ENCODE results near the gene TRIM7.
"Not testable (repeated sequence)": the region's sequence is repeated elsewhere in the genome, so short reads cannot be mapped to it uniquely, and the experiment has no call there.

Gene TRIM7

DNA sequence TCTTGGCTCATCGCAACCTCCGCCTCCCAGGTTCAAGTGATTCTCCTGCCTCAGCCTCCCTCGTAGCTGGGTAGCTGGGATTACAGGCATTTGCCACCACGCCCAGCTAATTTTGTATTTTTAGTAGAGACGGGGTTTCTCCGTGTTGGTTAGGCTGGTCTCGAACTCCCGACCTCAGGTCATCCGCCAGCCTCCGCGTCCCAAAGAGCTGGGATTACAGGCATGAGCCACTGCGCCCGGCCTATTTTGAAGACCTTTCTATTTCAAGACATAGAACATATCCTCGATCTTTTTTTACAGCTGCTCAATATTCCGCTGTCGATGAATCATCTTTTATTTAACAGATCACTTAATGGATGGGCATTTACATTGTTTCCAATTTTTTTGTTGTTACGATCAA, 5.7 kb upstream of the TRIM7 start:
- not testable (repeated sequence) for DNase-seq

DNA sequence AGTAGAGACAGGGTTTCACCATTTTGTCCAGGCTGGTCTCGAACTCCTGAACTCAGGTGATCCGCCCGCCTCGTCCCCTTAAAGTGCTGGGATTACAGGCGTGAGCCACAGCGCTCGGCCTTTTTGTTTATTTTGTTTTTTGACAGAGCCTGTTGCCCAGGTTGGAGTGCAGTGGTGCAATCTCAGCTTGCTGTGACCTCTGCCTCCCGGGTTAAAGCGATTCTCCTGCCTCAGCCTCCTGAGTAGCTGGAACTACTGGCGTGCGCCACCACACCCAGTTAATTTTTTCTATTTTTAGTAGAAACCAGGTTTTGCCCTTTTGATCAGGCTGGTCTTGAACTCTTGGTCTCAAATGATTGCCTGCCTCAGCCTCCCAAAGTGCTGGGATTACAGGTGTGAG, 5.2 kb upstream of the TRIM7 start:
- not testable (repeated sequence) for DNase-seq

DNA sequence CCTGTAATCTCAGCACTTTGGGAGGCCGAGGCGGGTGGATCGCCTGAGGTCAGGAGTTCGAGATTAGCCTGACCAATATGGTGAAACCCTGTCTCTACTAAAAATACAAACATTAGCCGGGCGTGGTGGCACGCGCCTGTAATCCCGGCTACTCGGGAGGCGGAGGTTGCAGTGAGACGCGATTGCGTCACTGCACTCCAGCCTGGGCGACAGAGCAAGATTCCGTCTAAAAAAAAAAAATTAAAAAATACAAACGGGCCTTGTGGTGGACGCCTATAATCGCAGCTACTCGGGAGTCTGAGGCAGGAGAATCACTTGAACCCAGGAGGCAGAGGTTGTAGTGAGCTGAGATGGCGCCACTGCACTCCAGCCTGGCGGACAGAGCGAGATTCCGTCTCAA, 4.0 kb upstream of the TRIM7 start:
- not testable (repeated sequence) for DNase-seq

DNA sequence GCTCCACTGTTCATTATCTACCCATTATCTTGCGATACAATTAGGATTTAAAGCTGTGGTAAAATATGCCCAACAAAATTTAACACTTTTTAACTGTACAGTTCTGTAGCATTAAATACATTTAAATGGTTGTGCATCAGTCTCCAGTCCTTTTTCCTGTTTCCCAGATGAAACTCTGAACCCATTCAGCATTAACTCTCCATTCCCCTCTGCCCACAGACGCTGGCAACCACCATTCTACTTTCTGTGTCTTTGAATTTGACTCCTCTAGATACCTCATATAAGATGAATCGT, 2.9 kb upstream of the TRIM7 start:
- DNase-seq = no peak

DNA sequence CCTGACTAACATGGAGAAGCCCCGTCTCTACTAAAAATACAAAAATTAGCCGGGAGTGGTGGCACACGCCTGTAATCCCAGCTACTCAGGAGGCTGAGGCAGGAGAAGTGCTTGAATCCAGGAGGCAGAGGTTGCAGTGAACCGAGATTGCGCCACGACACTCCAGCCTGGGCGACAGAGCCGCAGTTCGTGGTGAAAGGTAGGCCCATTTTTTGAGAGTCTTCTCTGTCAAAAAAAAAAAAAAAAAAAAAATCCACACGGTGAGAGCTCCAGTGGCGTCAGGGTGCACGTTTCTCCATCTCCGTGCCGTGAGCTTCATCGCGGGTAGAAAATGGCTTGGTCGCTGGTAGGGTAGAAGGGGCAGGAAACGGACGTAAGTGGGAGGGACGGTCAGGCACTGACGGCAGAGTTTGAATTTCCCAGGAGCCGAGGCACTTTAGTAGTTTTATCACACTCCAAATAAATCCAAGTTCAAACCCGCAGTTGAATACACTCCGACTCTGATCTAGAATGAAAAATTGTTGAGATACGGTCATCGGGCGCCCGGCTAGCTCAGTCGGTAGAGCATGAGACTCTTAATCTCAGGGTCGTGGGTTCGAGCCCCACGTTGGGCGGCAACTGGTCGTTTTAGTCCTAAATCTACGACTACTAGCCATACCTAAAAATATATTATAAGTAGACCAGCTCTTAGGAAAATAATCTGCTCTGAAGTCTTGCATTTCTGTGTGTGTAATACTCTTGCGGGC, 2.4 kb upstream of the TRIM7 start:
- peak; percentile 93 for DNase-seq

DNA sequence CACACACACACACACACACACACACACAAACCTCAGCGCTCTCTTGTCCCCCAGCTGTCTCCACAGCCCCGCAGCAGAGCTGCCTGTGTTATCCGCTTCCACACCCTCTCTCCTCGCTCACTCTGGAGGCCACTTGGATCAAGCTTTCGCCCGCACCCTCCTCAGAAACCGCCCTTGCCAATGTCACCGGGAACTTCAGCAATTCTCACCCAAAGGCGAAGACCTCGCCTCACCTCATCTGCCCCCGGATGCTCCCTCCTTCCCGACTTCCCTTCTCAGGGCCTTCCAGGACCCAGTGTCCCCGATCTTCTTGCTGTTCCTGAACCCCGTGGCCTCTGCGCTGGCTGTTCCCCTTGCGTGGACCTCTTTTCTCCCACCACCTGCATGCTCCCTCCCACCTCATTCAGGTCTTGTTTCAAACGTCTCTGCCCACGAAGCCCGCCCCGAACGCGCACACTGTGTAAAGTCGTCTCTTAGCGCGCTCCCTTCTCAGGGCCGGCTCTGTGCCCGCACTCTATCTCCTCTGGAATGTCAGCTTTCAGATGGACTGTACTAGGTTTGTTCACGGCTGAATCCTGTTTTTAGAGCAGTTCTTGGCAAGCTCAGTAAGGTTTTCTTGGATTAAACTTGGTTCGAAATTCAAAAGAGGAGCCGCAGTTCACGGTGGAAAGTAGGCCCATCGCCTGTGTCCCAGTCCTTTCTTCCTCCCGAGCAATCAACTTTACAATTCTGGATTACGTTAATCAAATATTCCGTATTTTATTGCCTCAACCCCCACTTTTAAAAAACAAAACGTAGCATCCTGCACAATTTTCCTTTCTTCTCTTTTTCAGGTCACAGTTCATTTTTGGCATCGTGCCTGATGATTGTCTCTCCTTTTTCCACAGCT, 1.0 kb upstream of the TRIM7 start:
- DNase-seq = no peak

DNA sequence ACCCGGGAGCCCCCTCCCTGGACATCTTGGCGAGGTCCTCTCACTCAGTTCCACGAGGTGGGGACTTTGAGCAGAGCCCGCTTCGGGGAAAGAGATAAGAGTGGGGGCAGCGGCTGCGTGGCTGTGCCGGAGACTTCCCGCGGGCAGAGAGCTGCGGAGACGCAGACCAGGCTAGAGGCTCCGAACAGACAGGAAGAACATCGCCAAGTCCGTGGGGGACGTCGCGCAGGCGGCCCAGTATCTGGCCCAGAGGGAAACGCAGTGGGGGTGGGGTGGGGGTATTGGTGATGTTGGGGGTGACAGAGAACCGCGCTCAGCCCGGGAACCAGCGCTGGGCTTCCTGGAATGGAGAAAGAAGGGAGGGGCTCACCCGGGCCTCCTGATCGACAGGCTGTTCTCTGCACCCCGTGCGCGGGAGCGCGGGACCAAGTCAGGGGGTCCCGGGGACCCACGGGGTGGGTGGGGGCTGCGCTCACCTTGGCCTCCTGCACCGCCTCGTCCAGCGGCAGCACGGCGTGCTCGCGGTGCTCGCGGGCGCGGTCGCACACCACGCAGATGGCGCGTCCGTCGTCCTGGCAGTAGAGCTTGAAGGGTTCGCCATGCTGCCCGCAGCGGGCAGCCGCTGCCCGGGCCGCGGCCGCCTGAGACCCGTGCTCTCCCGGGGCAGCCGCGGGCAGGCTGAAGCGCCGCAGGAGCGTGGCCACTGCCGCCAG, 727 bp downstream of the TRIM7 start:
- DNase-seq = peak; percentile 14

DNA sequence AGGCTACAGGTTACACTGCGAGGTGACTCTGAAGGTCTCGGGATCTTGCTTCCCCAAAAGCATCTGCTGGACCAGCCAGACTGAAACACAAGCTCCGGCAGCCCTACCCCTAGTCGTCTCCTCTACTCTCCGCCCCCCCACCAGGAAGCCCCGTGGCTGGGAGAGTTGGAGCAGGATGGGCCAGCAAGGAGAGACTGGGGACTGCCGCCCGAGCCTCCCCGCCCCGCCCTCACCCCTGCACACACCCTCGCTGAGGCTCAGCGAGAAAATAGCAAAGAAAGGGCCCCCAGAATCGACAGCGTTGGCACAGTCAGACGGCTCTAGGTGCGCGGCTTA, 1.3 kb downstream of the TRIM7 start:
- no peak for DNase-seq

DNA sequence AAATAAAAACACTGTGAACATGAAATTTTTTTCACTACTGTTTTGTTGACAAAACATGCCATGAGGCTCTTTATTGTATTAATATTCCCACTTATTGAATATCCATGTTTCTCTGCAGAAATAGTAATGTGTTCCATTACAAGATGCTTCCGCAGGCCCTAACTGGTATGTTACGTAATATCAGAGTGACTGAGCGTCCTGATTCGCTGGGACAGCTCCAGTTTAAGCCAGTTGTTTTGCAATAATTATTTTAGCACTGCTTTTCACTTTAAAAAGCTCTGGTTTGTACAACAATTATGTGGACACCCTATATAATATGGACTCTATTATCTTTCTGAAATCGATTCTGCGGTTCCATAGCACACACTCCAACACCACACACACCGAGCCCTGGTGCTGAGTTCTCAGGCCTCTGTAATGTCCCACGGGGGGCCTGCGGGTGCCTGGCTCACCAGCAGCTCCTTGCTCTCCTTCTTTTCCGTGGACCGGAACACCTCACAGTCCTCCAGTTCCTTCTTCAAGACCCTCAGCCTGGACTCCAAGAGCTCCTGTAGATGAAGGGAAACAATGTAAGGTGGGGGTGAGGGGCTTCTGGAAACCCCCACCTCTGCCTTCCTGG, 1.8 kb downstream of the TRIM7 start:
- no peak for DNase-seq

DNA sequence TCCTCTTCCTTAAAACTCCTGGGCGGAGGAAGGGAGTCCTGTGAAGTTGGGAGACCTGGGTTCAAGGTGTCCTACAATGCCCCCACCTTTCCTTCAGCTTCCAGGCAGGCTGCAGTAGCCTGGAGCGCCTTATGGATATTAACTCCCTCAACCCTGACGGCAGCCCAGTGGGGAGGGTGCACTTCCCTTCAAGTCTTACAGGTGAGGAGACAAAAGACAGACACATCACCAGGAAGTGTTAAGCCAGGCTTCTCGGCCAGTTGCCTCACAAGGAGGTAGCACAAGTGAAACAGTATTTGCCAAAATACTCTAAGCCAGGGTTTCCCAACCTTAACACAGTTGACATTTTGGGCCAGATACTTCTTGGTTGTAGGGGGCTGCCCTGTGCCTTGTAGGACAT, 4.2 kb downstream of the TRIM7 start:
- DNase-seq = no peak

DNA sequence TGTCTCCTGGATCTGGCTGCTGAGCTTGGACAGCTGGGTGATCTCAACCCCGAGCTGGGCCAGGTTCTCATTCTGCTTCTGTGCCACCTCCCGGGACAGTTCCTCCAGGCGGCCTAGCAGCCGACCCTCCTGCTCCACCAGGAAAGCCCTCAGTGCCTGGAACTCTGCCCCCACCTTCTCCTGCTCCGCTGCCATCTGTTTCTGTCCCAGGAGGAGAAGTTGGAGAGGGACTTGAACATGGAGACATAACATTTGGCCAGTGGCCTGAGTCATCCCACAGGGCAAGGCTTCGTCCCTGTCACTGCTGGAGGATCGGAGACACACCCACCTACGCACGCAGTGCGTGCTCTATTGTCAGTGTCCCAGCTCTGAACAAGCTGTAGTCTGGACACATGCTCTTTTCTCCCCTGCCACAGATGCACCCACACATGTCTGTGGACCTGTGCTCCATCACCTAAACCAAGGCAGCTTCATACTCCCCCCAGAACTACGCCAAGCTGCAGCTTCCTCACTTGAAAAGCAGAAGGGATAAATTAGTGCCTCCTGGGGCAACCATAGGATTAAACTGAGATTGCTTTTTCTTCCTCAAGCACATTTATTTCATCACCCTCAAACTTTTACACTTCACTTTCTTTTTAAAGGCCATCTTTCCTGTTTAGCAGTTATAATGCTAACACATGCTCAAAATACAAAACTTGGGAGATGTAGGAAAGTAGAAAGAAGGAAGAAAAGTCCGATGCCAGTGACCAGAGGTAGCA, 4.9 kb downstream of the TRIM7 start:
- no peak for DNase-seq

DNA sequence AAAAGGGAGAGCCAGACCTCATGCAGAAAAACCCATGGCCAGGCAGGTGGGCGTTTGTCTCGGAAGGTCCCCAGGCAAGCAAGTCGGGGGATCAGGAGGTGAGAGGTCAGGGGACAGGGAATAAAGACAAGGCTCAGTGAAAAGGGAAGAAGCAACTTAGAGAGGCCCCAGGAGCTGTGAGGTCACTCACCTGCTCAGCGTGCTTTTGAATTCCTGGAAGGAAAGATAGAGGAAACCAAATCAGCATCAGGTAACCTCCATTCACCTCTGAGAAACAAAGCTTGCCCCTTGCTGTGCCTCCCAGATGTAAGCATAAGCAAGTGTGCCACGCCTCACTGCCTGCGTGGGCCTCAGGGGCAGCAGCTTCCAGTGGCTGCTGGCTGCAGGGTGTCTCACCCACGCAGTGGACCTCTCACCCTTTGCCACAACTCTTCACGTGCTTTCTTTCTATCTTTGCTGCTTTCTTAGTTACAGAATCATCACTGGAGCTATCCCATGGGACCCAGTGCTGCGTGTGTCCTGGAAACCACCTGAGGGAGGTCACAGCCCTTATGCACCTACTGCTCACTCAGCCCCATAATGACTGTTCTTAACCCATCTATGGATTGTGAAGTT, 6.0 kb downstream of the TRIM7 start:
- no peak for DNase-seq

DNA sequence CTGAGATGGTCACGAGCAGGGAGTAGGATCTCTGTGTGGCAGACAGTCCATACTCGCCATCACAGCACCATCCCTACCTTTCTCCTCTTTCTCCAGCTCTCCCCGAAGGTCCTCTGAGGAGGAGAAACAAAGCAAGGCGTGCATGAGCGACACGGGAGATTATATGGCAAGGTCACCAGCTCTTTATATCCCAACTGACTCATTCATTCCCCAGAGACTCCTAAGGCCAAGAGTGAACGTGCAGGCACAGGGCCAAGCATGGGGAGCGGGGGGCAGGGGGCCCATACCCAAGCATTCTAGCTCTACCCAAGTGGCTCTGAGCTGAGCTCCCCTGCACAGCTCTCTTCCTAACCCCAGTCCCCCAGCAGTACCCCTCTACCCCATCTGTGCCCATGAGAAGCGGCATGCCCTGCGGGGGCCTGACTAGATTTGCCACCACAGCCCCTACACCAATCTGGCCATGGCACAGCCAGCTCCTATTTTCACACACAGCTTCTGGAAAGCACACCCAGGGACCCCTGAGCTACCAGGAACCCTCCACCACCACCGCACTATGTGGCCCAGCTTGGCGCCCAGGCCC, 6.8 kb downstream of the TRIM7 start:
- no peak for DNase-seq

DNA sequence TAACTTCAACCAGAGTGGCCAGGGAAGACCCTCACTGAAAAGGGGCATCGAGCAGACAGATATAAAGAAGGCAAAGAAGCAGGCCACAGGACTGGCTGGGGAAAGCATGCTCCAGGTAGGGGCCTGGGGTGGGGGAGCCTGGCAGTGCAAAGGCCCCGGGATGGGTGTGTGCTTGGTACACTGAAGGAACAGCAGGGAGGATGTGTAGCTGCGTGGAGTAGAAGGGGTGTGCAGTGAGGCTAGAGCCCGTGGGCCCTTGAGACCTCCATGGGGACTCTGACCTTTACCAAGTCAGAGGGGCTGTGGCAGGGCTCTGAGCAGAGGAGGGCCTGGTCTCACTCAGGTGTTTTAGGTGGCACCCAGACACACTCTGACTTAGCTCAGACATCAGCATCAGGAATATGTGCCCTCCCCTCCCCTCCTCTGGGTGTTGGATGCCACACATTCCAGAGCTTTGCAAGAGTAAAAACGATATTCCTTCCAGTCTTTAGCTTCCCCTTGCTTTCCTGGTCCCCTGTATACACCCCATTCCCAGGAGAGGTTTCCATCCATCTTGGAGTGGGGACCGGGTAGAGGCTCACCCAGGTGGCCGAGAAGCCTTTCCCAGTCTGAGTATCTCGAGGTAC, 7.6 kb downstream of the TRIM7 start:
- no peak for DNase-seq

DNA sequence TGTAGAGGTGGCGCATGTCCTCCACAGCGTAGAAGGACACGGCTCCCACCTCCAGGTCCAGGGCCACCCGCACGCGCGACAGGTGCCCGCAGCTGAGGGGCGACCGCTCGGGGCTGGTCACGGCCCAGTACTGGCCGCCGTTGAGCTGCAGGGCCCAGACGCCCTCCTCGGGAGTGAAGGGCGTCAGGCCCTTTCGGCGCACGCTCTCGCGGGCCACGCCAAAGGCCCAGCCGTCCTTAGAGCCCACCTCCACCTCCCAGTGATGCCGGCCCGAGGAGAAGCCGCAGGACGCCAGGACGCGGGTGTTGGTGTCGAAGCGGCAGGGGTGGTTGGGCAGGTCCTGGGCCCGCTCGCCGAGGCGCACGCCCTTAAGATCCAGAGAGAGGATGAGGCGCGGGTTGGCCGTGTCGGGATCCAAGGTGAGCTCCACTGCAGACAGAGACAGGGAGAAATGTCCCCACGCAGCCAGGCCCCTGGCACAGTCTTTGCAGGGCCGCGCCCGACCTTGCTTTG, 9.7 kb downstream of the TRIM7 start:
- DNase-seq = no peak

DNA sequence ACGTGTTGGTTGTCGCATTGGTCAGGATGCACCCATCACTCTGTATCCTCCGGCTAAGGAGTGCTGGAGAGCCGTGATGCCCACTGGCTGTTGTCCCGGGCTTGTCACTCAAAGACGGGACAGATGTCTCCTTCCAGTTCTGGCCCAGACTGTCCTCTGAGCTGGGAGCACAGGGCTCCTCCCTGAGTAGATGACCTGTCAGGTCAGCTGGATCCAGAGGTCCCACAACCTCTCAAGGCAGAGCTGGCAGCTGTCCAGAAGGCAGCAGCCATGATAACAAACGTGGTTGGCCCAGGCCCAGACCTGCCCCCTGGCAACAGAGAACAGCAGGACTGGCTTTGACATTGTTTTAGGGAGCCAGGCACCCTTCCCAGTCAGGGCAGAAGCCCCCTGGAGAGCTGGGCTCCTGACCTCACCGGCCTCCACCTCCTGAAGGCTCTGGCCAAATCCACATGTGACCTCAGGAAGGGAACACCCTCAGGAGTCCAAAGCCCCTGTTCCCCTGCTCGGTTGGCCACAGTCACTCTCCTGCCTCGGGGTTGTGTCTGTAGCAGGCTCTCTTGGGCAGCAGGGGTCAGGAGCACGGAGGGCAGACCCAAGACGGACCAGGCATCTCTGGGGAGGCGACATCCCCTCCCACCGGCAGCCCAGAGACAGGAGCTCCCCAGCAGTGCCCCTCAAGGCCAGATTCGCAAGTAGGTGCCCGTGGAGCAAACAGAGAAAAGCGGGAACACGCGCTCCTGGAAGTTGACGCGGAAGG, 10.3 kb downstream of the TRIM7 start:
- DNase-seq = no peak

DNA sequence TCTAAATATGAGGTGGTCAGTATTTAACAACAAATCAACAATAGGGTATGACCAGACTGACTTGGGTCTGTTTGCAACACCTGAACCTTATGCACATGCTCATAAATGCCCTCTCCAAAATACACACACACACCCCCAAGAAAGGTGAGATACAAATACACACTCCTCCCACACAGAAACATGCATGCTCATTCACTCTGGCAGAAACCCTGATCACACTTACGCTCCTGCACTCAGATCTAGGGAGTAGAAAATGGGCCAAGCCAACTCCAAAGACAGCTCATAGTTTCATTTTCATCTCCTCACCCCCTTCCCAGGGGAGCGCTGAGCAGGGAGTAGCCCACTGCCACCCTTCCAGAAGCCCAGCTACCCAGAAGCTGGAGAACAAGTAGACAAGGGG, 11.3 kb downstream of the TRIM7 start:
- DNase-seq = no peak

DNA sequence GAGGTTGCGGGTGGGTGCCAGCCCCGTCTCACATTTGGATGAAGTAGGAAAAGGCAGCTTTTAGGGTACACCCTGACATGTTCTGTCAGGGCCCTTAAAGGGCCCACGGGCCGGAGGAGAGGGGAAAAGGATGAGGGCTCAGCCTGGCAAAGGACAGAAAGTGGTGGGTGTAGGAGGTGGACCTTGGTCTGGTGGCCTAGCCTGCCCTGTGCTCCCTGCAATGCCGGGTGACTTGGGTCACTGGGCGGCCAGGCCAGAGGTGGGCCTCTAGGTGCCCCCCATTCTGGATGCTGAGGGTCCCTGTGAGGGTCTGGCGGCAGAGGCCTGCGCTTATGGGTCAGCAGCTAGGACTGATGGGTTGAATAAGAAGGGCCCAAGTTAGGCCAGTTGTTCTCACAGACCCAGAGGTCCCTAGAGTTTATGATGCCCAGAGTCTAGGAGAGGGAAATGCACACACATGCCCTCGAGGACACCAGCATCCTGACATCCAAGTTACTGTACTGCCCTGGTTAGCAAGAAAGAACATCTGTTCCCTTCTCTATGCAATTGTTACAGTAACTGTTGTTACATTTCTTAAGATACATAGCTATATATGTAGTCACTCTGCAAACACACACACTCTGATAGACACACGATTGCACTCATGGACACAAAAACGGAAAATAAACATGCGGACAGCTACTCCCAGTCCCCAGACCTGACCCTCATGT, 12.5 kb downstream of the TRIM7 start:
- peak; percentile 26 for DNase-seq

DNA sequence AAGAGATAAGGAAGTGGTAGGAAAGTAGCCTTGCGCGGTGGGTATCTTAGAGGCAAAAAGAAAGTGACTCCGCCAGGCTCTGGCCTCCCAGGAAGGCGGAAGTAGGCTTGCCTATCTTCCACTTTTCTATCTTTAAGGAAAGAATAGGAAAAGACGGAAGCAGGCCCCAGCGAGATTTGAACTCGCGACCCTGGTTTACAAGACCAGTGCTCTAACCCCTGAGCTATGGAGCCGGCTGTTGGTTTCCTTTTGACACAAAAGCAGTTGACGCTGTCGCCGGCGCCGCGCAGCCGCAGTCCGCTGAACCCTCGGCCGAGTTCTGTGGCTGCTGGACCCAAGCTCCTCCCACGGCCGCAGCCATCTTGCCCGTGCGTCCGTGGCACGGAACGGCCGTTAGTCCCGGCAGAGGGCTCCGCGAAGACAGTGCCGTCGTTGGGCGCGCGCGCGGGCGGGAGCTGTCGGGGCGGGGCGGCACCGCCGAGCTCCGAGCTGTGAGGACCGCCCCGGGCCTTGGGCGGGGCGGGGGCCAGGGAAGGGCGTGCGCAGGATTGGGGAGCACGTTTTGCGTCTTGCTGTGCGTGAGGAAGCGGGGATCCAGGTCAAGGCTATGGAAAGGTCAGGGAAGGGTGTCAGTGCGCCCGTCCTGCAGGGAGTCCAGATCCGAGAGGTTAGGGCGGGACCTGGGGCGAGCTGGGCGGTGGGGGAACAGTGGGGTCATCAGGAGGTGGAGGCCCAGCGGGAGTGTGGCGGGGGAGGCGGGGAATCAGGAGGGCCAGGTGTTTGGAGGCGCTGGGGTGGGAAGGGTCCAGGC, 13.3 kb downstream of the TRIM7 start:
- DNase-seq = peak; percentile 94

All from HCEC 1CT (cell line).